ENCODE data around the gene TMEM252.

TMEM252 gene

DNA sequence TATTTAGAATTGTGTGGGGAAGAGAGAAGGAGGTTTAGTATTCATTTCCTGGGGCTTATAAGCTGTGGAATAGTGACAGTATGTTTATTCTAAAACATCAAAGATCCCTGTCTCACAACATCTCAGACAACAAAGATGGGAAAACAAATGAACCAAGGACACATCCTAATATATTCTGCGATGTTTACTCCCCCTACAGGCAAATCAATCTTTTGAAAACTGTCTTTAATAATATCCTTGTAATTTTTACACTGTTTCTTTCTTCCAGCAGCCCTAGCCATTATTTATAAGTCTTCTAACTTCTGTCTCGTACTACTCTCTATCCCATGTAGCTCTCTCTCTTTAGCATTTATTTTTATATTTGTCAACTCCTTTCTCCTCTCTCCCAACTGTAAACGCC lies 33.5 kb upstream of the TMEM252 start:
- TF ChIP-seq, protein P1, sequence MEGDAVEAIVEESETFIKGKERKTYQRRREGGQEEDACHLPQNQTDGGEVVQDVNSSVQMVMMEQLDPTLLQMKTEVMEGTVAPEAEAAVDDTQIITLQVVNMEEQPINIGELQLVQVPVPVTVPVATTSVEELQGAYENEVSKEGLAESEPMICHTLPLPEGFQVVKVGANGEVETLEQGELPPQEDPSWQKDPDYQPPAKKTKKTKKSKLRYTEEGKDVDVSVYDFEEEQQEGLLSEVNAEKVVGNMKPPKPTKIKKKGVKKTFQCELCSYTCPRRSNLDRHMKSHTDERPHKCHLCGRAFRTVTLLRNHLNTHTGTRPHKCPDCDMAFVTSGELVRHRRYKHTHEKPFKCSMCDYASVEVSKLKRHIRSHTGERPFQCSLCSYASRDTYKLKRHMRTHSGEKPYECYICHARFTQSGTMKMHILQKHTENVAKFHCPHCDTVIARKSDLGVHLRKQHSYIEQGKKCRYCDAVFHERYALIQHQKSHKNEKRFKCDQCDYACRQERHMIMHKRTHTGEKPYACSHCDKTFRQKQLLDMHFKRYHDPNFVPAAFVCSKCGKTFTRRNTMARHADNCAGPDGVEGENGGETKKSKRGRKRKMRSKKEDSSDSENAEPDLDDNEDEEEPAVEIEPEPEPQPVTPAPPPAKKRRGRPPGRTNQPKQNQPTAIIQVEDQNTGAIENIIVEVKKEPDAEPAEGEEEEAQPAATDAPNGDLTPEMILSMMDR (IDR thresholded peaks at IDR 0.05; ENCODE audit: low read depth, low read length): no peak; the same call in 1 of the 2 replicates

DNA sequence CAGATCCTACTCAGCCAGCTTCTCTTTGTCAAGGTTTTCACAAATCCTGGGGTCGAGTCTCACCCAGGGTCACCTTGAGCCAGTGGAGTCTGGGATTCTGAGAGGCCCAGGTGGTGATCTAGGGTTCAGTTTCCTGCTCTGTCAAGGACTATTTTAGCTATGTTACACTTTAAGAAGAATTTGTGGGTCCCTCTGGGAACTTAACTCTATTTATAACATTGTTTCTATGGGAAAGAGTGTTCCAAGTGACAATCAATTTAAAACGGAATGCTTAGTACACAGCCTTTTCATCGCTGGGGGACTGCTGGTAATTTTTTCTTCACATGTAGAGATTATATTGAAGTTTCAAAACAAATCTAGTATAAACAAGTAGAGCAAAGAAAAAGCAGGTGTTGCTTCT lies 26.9 kb upstream of the TMEM252 start:
- DNase-seq (ENCODE audit: extremely low read depth, low read depth): no peak
- TF ChIP-seq, protein P1 (IDR thresholded peaks at IDR 0.05; ENCODE audit: low read depth, low read length): no peak

More for the DNA sequence above, 33.5 kb upstream of the TMEM252 start:
- DNase-seq (ENCODE audit: extremely low read depth, low read depth): no peak

DNA sequence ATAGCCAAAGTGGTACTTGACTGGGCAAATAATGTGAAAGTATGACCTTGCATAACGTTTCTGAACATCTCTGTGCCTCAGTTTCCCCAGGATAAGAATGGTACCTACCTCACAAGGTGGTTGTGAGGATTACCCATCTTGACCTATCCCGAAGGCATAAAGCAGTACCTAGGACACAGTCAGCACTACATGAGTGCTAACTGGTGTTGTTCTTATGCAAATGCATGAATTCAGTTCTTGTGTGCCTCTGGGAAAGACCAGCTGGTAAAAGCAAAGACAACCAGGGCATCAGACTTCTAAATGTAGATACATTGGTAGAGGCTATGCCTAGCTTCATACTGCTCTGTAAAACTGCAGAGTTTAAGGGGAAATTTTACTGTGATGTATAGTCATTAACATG lies 21.8 kb upstream of the TMEM252 start:
- no peak for DNase-seq (ENCODE audit: extremely low read depth, low read depth)
- TF ChIP-seq, protein P1 (IDR thresholded peaks at IDR 0.05; ENCODE audit: low read depth, low read length): no peak

DNA sequence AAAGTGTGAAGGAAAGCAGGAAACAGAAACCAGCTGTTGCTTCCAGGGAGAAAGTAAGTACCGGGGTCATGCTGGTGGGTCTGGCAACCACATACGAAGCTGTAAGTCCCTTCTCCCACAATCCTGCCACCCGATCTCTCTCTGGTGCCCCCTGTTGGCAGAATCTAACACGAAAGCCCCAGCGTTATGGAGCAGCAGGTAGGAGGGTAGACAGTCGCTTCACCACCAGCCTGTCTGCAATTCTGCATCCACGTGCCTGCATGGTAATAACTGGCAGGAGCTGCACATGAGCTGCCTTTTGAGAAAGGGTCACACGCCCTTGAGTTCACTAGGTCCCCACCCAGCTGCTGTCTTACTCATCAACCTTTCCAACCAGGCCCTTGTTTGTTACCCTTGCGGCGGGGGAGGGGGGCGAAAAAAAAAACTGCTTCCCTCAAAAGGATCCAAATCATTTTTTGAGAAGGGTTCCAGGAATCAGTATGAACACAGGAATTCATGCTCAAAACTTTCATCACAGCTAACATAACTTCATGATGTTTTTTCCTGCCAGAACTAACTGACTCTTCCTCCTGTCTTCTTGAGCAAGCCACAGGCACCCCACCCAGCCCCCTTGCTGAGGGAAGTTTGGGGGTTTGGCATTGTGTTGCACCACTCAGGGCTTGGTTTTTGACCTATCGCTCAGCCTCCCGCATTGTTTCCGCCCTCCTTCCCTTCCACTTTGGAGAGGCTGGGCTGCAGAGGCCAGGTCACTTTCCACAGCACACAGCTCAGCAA lies 19.6 kb upstream of the TMEM252 start:
- TF ChIP-seq, protein P1 (IDR thresholded peaks at IDR 0.05; ENCODE audit: low read depth, low read length): peak; percentile 29
- no peak for DNase-seq (ENCODE audit: extremely low read depth, low read depth)

DNA sequence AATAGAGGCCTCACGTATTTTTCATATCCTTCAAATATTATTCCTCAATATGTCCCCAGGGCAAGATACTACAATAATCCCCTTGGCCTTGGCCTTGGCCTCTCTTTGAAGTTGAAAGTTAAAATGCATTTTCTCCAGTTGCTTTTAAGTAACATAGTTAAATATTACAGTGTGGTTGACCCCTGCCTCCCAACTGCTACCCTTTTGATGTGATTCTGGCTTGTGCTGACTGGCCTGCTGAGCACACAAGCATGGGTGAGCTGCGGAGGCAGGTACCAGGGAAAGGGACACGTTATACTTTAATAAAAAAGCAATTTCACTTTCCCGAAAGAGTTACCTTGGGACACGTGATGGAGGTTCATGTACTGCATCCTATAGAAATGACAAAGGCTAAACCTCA lies 17.9 kb upstream of the TMEM252 start:
- TF ChIP-seq, protein P1 (IDR thresholded peaks at IDR 0.05; ENCODE audit: low read depth, low read length): no peak
- DNase-seq (ENCODE audit: extremely low read depth, low read depth): no peak

DNA sequence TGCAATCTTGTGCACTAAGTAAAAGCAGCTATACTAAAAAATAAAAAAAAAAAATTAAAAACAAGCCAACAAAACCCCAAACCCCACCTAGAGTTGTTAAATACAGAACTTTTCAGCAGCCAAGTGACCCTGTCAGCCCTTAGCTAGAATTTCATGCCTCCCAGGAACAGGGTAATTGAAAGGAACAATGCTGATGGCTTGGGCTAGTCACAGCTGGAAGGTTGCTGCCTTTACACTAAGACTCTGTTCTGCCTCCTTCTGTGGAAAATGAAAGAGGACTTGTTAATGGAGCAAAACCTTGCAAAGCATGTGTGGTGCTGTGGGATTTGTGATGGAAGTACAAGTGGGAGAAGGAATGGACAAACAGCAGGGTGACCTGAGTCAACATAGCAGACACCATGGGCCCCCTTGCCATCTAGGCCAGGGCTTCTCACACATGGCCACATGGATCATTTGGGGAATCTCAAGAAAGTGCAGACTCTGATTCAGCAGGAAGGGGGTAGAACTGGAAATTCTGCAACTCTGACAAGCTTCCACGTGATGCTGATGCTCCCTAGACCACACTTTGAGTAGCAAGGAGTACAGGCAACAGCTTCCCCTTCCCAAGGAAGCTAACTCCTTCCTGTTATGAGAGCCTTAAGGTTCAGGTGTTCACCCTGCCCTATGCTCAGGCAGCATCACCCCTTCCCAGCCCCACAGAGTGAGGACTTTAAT lies 14.9 kb upstream of the TMEM252 start:
- TF ChIP-seq, protein P1 (IDR thresholded peaks at IDR 0.05; ENCODE audit: low read depth, low read length): no peak
- no peak for DNase-seq (ENCODE audit: extremely low read depth, low read depth)
